Sigmoid colon (tissue), 7 donors: ENCODE data around the gene ABCA13. TPM values are rescaled to one million over a fixed set of nuclear protein-coding genes. Genes with fewer than 3 reads are reported as not detected.

Experiments used
- DNase-seq: peaks from one replicate; pipeline ENCODE4 v3.0.0-alpha.2; 2019
- H3K27ac ChIP-seq, 4 donors: fragments of 200-600 bp; sonication (generic); one replicate each; pipeline ENCODE4 v1.5.1; 2016 to 2019; ENCODE audit warnings: mild to moderate bottlenecking in 1 of 4
- H3K27me3 ChIP-seq, 3 donors: fragments of 200-600 bp; sonication (generic); one replicate each; pipeline ENCODE4 v1.5.1; 2019; ENCODE audit warnings: mild to moderate bottlenecking in 1 of 3
- H3K36me3 ChIP-seq, 4 donors: fragments of 200-600 bp; sonication (generic); one replicate each; pipeline ENCODE4 v1.5.1; 2016 to 2019
- H3K4me1 ChIP-seq, 4 donors: fragments of 200-600 bp; sonication (generic); one replicate each; pipeline ENCODE4 v1.5.1; 2017 to 2019
- H3K4me3 ChIP-seq, 4 donors: fragments of 200-600 bp; sonication (generic); one replicate each; pipeline ENCODE4 v1.5.1; 2017 to 2019; ENCODE audit warnings: mild to moderate bottlenecking in 2 of 4, moderate library complexity in 1 of 4
- H3K9me3 ChIP-seq, 4 donors: fragments of 200-600 bp in 3 of 4; sonication (generic) in 3 of 4; one replicate each; pipeline versions ENCODE4 v1.5.1 to v1.6.1; 2013 to 2019
- EP300 ChIP-seq, 4 donors: sonication (generic); formaldehyde crosslinking; IDR thresholded peaks; one replicate each; pipeline ENCODE4 v1.6.1; 2017; ENCODE audit warnings: antibody characterized with exemption in 4 of 4
- POLR2A ChIP-seq, 2 donors: fragments of 450-650 bp; IDR thresholded peaks; one replicate each; pipeline ENCODE4 v1.6.1; 2016; ENCODE audit warnings: antibody characterized with exemption in 2 of 2, mild to moderate bottlenecking in 2 of 2, moderate library complexity in 2 of 2
- POLR2AphosphoS5 ChIP-seq, 4 donors: sonication (generic); formaldehyde crosslinking; IDR thresholded peaks; one replicate each; pipeline ENCODE4 v1.6.1; 2017; ENCODE audit warnings: antibody characterized with exemption in 4 of 4
- WGBS, 2 donors: extraction: QIAGEN DNeasy Blood & Tissue Kit; methylation state at CpG; one replicate each; pipeline ENCODE4 v1.1.7; 2013; 5-methylcytosine and 5-hydroxymethylcytosine counted together
- intact Hi-C: fragments of 100-400 bp; cut with DNase I; formaldehyde crosslinking; loops from one replicate; pipeline ENCODE4 v1.15.1; 2023
- polyA plus RNA-seq, 3 donors: library from polyadenylated mRNA; stranded (reverse); fragments of 200-250 nt; gene quantifications; one replicate each; pipeline ENCODE4 v1.2.3, GENCODE V29; 2013
- total RNA-seq, 4 donors: library from RNA; depleted of rRNA; stranded (reverse); fragments of >200 nt; gene quantifications; one replicate each; pipeline ENCODE4 v1.1.0, GENCODE V29; 2016
- TF ChIP-seq, protein P1 (sequence below), 4 experiments: fragments of 450-650 bp in 3 of 4; fragments of 200-600 bp in 1 of 4; IDR thresholded peaks; one replicate each; pipeline ENCODE4 v1.5.1; 2016 to 2019; ENCODE audit warnings: antibody characterized with exemption in 4 of 4, mild to moderate bottlenecking in 3 of 4, moderate library complexity in 2 of 4
- donor health status: healthy with polysubstance abuse.
- donor health status: Bipolar disorder and iron deficiency.
- donor health status: healthy.

Gene ABCA13
- total and polyA plus RNA-seq, 7 donors = under 0.01 to 0.71 (median 0.14) TPM; not detected in 2

DNA sequence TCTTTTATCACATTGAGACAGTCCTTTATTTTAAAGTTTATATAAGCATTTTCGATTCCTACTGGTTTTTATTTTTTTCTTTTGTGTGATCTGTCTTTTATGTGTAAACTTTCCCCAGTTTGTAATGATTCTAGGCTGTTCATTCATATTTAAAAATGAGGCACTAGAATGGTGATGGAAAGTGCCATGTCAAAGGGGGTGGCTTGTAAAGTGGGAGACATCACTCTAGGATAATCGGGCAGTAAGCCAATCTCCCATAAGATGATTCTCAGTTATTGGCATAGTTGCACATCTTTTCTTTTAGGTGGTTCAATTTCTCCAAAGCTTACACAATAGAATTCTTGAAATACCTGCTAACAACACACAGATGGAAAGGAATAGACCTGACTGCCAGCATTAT is 90.4 kb downstream of the ABCA13 start:
- Histone ChIP-seq H3K9me3 (no peaks in the 10 kb centered on the region), H3K27me3 (no peaks in the 10 kb centered on the region), H3K27ac (no peak overlapping the region), H3K4me1 (no peaks in the 10 kb centered on the region), H3K36me3 (no peaks in the 10 kb centered on the region), H3K4me3 (no peak overlapping the region)
- no peak for DNase-seq
- TF ChIP-seq POLR2A (IDR thresholded peaks at IDR 0.05) = no peak
- WGBS, 2 donors = 89 to 91% methylated on average over 2 of the region's 2 CpGs
- intact Hi-C loops = no loop called here

DNA sequence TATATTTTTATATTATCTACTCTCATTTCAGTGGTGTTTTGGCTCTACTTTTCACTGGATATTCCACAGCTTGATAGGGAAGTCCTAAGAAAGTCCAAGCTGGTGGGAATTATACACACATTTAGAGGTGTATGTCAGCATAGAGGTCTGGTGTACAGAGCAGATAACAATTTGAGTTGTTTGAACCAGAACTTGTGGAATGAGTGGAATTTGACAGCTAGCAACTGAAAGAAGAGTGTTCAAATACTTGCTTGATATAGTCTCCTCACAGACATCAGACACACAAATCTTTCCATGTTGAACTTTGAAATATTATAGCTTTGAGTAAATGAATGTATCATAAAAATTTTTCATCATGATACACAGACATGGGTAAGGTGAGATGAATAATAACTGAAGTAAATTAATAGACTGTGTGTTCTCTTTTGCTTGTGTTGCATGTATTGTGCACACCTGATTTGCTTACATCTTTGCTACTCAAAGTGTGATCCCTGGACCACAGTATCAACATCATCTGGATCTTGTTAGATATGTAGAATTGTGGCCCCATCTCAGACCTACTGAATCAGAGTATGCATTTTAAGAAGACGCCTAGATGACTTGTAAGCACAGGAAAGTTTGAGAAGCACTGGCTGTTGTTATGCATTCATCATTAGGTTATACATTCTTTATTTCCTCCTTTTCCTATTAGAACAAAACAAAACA is 91.5 kb downstream of the ABCA13 start:
- H3K4me3 ChIP-seq = no peak overlapping the region
- no peaks in the 10 kb centered on the region for H3K36me3 ChIP-seq
- H3K9me3 ChIP-seq = no peaks in the 10 kb centered on the region
- TF ChIP-seq, protein P1, sequence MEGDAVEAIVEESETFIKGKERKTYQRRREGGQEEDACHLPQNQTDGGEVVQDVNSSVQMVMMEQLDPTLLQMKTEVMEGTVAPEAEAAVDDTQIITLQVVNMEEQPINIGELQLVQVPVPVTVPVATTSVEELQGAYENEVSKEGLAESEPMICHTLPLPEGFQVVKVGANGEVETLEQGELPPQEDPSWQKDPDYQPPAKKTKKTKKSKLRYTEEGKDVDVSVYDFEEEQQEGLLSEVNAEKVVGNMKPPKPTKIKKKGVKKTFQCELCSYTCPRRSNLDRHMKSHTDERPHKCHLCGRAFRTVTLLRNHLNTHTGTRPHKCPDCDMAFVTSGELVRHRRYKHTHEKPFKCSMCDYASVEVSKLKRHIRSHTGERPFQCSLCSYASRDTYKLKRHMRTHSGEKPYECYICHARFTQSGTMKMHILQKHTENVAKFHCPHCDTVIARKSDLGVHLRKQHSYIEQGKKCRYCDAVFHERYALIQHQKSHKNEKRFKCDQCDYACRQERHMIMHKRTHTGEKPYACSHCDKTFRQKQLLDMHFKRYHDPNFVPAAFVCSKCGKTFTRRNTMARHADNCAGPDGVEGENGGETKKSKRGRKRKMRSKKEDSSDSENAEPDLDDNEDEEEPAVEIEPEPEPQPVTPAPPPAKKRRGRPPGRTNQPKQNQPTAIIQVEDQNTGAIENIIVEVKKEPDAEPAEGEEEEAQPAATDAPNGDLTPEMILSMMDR (IDR thresholded peaks at IDR 0.05) = no peak
- TF ChIP-seq POLR2A (IDR thresholded peaks at IDR 0.05) (no peak), EP300 (IDR thresholded peaks at IDR 0.05) (no peak), POLR2AphosphoS5 (IDR thresholded peaks at IDR 0.05) (no peak)
- WGBS, 2 donors = 80 to 81% methylated on average over 1 of the region's 1 CpG
- H3K27me3 ChIP-seq = no peaks in the 10 kb centered on the region
- no peak for DNase-seq
- H3K27ac ChIP-seq = no peak overlapping the region
- intact Hi-C loops = no loop called here
- H3K4me1 ChIP-seq = no peaks in the 10 kb centered on the region

DNA sequence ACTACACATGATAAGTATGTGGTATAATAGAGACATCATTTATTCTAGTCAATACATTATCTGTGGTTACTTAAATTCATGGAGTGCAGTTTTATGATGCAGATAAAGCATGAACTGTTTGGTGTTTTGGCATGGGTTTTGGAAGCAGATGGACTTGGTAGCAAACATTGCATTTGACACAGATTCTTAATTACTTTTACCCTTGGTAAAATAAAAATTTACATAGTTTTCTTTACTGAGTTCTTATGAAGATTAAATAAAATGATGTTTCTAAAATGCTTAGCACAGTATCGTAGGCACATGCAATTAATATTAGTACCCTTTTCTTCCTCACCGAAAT is 92.0 kb downstream of the ABCA13 start:
- Histone ChIP-seq H3K4me3 (no peak overlapping the region), H3K9me3 (no peaks in the 10 kb centered on the region), H3K27ac (no peak overlapping the region), H3K4me1 (no peaks in the 10 kb centered on the region), H3K27me3 (no peaks in the 10 kb centered on the region), H3K36me3 (no peaks in the 10 kb centered on the region)
- DNase-seq = no peak
- TF ChIP-seq POLR2AphosphoS5 (IDR thresholded peaks at IDR 0.05) (no peak), POLR2A (IDR thresholded peaks at IDR 0.05) (no peak), EP300 (IDR thresholded peaks at IDR 0.05) (no peak)
- TF ChIP-seq, protein P1 (IDR thresholded peaks at IDR 0.05) = no peak
- WGBS, 2 donors = 96 to 97% methylated on average over 2 of the region's 2 CpGs
- intact Hi-C loops = no loop called here

DNA sequence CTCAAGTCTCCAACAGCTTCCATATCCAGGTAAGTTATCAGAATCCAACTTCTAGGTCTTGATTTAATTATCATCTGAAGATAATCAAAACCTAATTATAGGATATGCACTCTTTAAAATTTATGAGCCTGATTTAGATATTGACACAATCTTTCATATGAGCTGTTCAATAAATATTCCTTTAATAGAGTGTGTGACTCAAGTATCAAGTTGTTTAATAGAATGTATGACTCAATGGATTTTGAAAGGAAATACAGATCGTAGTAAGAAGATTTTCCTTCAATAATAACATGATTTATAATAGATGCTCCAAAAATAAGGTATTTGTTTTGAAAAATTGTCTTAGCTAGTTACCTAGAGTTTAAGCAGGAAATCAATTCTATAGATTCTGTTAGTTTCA is 97.8 kb downstream of the ABCA13 start:
- Histone ChIP-seq H3K27me3 (no peaks in the 10 kb centered on the region), H3K9me3 (no peaks in the 10 kb centered on the region), H3K4me1 (no peaks in the 10 kb centered on the region), H3K36me3 (no peaks in the 10 kb centered on the region), H3K4me3 (no peak overlapping the region), H3K27ac (no peak overlapping the region)
- TF ChIP-seq POLR2A (IDR thresholded peaks at IDR 0.05) (no peak), EP300 (IDR thresholded peaks at IDR 0.05) (no peak), POLR2AphosphoS5 (IDR thresholded peaks at IDR 0.05) (no peak)
- TF ChIP-seq, protein P1 (IDR thresholded peaks at IDR 0.05) = no peak
- WGBS, 2 donors = 78 to 86% methylated on average over 1 of the region's 1 CpG
- intact Hi-C loops = no loop called here
- DNase-seq = no peak

DNA sequence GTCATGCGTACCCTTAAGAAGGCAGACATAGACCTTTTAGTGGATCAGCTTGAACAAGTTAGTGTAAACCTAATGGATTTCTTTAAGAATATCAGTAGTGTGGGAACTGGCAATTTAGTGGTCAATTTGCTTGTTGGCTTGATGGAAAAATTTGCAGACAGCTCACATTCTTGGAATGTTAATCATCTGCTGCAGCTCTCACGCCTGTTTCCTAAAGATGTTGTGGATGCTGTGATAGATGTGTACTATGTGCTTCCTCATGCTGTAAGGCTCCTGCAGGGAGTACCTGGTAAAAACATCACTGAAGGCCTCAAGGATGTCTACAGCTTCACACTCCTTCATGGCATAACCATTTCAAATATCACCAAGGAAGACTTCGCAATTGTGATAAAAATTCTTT is 103.4 kb downstream of the ABCA13 start:
- TF ChIP-seq POLR2AphosphoS5 (IDR thresholded peaks at IDR 0.05) (no peak), POLR2A (IDR thresholded peaks at IDR 0.05) (no peak), EP300 (IDR thresholded peaks at IDR 0.05) (no peak)
- TF ChIP-seq, protein P1 (IDR thresholded peaks at IDR 0.05) = no peak
- H3K36me3 ChIP-seq = no peaks in the 10 kb centered on the region
- H3K4me3 ChIP-seq = no peak overlapping the region
- no peak overlapping the region for H3K27ac ChIP-seq
- H3K9me3 ChIP-seq = no peaks in the 10 kb centered on the region
- intact Hi-C loops = no loop called here
- H3K4me1 ChIP-seq = no peaks in the 10 kb centered on the region
- H3K27me3 ChIP-seq = no peaks in the 10 kb centered on the region
- DNase-seq = no peak
- 85% methylated on average over 3 of the region's 3 CpGs for WGBS, 2 donors
